Kidney (tissue), 14 donors: ENCODE measurements around the gene ESRRG. TPM values are rescaled to one million over a fixed set of nuclear protein-coding genes. Genes with fewer than 3 reads are reported as not detected.

Experiments
- DNase-seq, 5 donors: peaks; one replicate each; pipeline ENCODE4 v3.0.0-alpha.2; 2013 to 2020
- FAIRE-seq: peaks from 2 replicates; lab custom pipeline; 2012; peaks lifted over from hg19 to GRCh38; lab: Jason Lieb, UNC
- H3K27ac ChIP-seq, 2 donors: one replicate each; pipeline ENCODE4 v1.7.0; 2013; ENCODE audit warnings: low read depth in 2 of 2, low read length in 2 of 2, inconsistent platforms in 1 of 2
- H3K27me3 ChIP-seq: one replicate; pipeline ENCODE4 v1.7.1; 2013; ENCODE audit warnings: low read length, inconsistent platforms; ENCODE audit not compliant: control insufficient read depth, insufficient read depth
- H3K36me3 ChIP-seq, 3 donors: one replicate each; pipeline versions ENCODE4 v1.7.0 to v1.7.1; 2013; ENCODE audit warnings: low read length in 3 of 3, control low read depth in 1 of 3, inconsistent platforms in 1 of 3; ENCODE audit not compliant: insufficient read depth in 3 of 3, control insufficient read depth in 2 of 3
- H3K4me1 ChIP-seq, 3 donors: one replicate each; pipeline versions ENCODE4 v1.7.0 to v1.7.1; 2013; ENCODE audit warnings: low read length in 3 of 3, inconsistent platforms in 1 of 3, low read depth in 1 of 3; ENCODE audit not compliant: control insufficient read depth in 2 of 3, insufficient read depth in 2 of 3
- H3K4me3 ChIP-seq, 3 donors: one replicate each; pipeline versions ENCODE4 v1.7.0 to v1.8.1; 2013; ENCODE audit warnings: low read length in 3 of 3, control low read depth in 1 of 3, inconsistent platforms in 1 of 3
- H3K9ac ChIP-seq, 3 donors: one replicate each; pipeline versions ENCODE4 v1.7.0 to v1.7.1; 2013; ENCODE audit warnings: low read length in 3 of 3, control low read depth in 1 of 3, inconsistent platforms in 1 of 3
- H3K9me3 ChIP-seq, 3 donors: one replicate each; pipeline versions ENCODE4 v1.7.0 to v1.7.1; 2013; ENCODE audit warnings: low read length in 3 of 3, control low read depth in 1 of 3, inconsistent platforms in 1 of 3; ENCODE audit not compliant: control insufficient read depth in 2 of 3, insufficient read depth in 1 of 3
- intact Hi-C: fragments of 100-400 bp; cut with DNase I; formaldehyde crosslinking; loops from one replicate; pipeline ENCODE4 v1.11.1; 2022
- polyA plus RNA-seq: library from polyadenylated mRNA; stranded (reverse); fragments of 350-450 nt; fragmentation: Illumina TruSeq; extraction: RNeasy Lipid Tissue Mini Kit (QIAGEN cat#74804); gene quantifications from one replicate; pipeline ENCODE4 v1.2.3, GENCODE V29; 2014; ENCODE audit warnings: low read depth, low replicate concordance; ENCODE audit not compliant: insufficient read depth
- total RNA-seq: library from RNA; stranded (reverse); fragmentation: NEBNext Ultra II Directional; extraction: Animal tissue kit (Norgen Biotek cat#: 25700); gene quantifications from one replicate; pipeline ENCODE4 v1.2.1, GENCODE V29; 2021
- TF ChIP-seq, protein P1 (sequence below): IDR thresholded peaks from 3 replicates; pipeline ENCODE4 v1.5.1; 2012; ENCODE audit warnings: mild to moderate bottlenecking, moderate library complexity, borderline replicate concordance; ENCODE audit not compliant: insufficient read depth; ENCODE audit errors: extremely low read depth
- donor health status: control.
- donor health status: control.
- donor health status: control.
- donor health status: control.
- donor health status: control.
- donor health status: DM: yes; HTN: yes; CAD: no.
- donor health status: Normal renal cell carcinoma (clear cell type).

Gene ESRRG
- total and polyA plus RNA-seq, 2 donors from 2014 or later = 11.9 to 25.3 TPM

DNA sequence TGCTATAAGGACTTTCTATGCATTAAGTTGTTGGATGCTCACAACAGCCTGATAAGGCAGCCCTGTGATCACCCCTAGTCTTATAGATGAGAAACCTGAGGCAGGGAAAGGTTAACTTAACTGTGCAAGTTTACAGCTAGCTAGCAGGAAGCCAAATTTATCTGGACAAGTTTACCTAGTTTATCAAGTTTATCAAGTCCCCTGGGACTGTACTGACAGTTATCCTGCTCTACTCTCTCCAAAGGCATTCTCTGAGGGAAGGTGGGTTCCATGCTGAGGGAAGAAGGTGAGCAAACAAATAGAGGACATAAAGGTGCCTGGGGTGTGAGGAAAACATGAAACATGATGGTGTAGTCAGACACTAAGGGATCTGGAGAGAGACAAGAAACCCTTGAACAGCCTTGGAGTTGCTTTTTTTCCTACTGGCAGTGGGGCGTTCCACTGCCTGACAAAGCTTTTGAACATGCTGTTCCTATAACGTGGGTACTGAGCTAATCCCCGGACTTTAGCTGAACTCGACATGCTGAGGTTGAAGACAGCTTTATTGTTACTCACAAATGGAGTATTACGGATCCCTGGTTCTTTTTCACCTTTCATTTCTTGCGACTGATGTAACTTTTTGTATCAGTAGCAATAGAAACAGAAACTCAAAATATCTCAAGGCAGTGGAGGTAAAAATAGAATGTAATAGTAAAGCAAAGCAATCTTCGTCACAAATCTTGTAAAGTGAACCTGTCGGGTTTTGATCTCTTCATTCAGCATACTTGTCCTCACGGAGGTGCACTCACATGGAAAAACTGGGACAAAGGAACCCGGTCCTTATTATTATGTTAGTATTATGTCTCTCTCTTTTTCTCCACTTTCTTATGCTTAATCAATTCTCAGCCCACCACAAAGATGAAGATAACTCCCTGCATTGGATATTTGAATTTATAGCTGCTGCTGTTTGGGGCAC is 42.4 kb upstream of the ESRRG start:
- H3K27me3 ChIP-seq = no peaks in the 10 kb centered on the region
- H3K4me3 ChIP-seq = no peak overlapping the region
- TF ChIP-seq, protein P1, sequence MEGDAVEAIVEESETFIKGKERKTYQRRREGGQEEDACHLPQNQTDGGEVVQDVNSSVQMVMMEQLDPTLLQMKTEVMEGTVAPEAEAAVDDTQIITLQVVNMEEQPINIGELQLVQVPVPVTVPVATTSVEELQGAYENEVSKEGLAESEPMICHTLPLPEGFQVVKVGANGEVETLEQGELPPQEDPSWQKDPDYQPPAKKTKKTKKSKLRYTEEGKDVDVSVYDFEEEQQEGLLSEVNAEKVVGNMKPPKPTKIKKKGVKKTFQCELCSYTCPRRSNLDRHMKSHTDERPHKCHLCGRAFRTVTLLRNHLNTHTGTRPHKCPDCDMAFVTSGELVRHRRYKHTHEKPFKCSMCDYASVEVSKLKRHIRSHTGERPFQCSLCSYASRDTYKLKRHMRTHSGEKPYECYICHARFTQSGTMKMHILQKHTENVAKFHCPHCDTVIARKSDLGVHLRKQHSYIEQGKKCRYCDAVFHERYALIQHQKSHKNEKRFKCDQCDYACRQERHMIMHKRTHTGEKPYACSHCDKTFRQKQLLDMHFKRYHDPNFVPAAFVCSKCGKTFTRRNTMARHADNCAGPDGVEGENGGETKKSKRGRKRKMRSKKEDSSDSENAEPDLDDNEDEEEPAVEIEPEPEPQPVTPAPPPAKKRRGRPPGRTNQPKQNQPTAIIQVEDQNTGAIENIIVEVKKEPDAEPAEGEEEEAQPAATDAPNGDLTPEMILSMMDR = no peak
- H3K27ac ChIP-seq = no peak overlapping the region
- H3K36me3 ChIP-seq = no peaks in the 10 kb centered on the region
- FAIRE-seq (no peak), DNase-seq (no peak)
- no peak overlapping the region for H3K9ac ChIP-seq
- H3K4me1 ChIP-seq = peaks cover 0 to 11% (median 6%) of the 10 kb centered on the region in 3 donors
- intact Hi-C loops = no loop called here
- no peaks in the 10 kb centered on the region for H3K9me3 ChIP-seq

DNA sequence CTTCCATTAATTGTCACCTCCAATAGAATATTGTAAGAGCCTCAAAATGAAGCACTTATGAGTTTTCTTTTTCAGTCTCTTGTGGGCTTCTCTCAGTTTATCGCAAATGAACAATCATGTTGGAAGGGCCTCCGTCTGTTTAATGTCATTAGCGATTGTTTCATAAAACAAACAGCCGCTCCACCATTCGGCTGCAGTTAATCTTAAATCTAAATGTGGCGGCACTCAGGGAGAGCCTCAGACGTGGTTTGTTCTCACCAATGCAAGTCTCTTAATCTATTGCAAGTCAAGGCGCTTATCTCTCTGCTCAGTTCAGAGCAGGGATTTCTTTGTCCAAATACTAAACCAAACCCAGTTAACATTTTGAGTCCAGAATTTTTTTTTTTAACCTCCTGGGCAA is 34.9 kb upstream of the ESRRG start:
- no peak for FAIRE-seq
- no peak overlapping the region for H3K9ac ChIP-seq
- no peaks in the 10 kb centered on the region for H3K36me3 ChIP-seq
- no peaks in the 10 kb centered on the region for H3K27me3 ChIP-seq
- no peaks in the 10 kb centered on the region for H3K9me3 ChIP-seq
- TF ChIP-seq, protein P1 = no peak
- no peak overlapping the region for H3K27ac ChIP-seq
- H3K4me1 ChIP-seq = no peaks in the 10 kb centered on the region
- no peak overlapping the region for H3K4me3 ChIP-seq
- intact Hi-C loops = no loop called here
- no peak for DNase-seq

DNA sequence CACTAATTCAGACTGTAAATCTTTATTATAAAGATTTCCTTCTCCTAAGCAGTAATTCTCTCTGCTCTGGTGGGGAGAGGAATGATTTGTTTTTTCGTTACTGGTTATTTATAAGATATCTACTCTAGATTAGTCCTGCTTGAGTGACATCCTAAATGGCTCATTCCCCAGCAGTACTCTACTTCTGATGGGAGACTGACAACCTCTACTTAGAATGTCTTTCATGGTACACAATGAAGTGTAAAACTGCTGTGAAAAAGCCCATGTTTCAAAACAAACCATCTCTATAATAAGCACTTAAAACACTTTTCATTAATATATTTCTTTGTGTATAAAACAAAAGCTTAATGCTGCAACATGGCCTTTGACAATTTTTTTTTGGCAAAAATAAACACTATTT is 33.9 kb upstream of the ESRRG start:
- H3K9me3 ChIP-seq = no peaks in the 10 kb centered on the region
- no peak overlapping the region for H3K9ac ChIP-seq
- no peak overlapping the region for H3K4me3 ChIP-seq
- intact Hi-C loops = no loop called here
- TF ChIP-seq, protein P1 = no peak
- H3K36me3 ChIP-seq = no peaks in the 10 kb centered on the region
- no peaks in the 10 kb centered on the region for H3K27me3 ChIP-seq
- DNase-seq (no peak), FAIRE-seq (no peak)
- no peak overlapping the region for H3K27ac ChIP-seq
- no peaks in the 10 kb centered on the region for H3K4me1 ChIP-seq
